ENCODE data around the gene CBL.

DNA sequence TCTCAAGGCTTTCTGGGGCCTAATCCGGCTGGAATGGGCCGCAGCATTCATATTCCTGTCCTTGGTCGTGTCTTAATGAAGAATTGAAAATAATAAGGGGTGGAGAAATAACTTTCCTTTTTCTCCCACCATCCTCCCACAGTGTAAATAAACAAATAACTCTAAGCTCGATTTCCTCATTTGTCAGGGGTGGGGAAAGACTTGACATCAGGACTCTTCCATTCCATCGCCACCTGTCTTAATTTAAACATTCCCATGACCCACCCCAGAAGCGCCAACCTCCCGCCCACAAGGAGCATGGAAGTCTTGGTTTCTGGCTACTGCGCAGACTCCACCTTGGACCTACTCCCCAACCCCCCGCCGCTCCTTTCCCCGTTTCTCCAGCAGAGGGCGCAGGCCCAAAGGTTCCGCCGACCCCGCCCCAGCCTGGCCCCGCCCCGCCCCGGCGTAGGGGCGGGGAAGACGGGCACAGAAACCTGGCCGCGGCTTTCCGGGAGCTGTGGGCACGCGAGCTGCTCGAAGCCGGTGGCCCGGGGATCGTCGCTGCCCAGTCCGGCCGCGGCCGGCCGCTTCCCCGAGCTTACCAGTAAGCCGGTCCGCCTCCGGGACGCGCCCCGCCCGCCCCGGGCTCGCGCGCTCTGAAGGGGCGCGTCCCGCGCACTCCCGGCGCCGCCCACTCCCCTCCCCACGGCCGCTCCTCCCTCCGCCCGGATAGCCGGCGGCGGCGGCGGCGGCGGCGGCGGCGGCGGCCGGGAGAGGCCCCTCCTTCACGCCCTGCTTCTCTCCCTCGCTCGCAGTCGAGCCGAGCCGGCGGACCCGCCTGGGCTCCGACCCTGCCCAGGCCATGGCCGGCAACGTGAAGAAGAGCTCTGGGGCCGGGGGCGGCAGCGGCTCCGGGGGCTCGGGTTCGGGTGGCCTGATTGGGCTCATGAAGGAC lies at the start of gene CBL:
- TF ChIP-seq, protein P1, sequence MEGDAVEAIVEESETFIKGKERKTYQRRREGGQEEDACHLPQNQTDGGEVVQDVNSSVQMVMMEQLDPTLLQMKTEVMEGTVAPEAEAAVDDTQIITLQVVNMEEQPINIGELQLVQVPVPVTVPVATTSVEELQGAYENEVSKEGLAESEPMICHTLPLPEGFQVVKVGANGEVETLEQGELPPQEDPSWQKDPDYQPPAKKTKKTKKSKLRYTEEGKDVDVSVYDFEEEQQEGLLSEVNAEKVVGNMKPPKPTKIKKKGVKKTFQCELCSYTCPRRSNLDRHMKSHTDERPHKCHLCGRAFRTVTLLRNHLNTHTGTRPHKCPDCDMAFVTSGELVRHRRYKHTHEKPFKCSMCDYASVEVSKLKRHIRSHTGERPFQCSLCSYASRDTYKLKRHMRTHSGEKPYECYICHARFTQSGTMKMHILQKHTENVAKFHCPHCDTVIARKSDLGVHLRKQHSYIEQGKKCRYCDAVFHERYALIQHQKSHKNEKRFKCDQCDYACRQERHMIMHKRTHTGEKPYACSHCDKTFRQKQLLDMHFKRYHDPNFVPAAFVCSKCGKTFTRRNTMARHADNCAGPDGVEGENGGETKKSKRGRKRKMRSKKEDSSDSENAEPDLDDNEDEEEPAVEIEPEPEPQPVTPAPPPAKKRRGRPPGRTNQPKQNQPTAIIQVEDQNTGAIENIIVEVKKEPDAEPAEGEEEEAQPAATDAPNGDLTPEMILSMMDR (conservative IDR thresholded peaks at IDR 0.05; ENCODE audit: low read length) = peak; percentile 89
- no peak for TF ChIP-seq EZH2phosphoT487 (IDR thresholded peaks at IDR 0.05; ENCODE audit: borderline replicate concordance, low read depth, low read length)
